HG03097 (cell line): ENCODE measurements around the gene NAP1L4.
A peak's percentile ranks its signal among the peaks of the same experiment; 100 is the strongest.

ENCODE experiments used
- ATAC-seq: cut with Tn5 transposase; IDR thresholded peaks from one replicate; pipeline ENCODE4 v1.9.1; 2021; ENCODE audit not compliant: unreplicated experiment, low FRiP score

NAP1L4 gene

GRCh38 chr11:2992234-2992996, at the start of gene NAP1L4:
TSS of gene NAP1L4 (minus strand) at chr11:2992329. CDS start at chr11:2979220, 13,109 bp downstream.
- peak; percentile 77 for ATAC-seq

GRCh38 chr11:3040881-3041280, 48.8 kb upstream of the NAP1L4 start:
- no peak for ATAC-seq

- no peak for ATAC-seq
Observed at GRCh38 chr11:3037945-3038271, 45.8 kb upstream of the NAP1L4 start.

GRCh38 chr11:3037040-3037944, 45.2 kb upstream of the NAP1L4 start:
- no peak for ATAC-seq

GRCh38 chr11:3036419-3036818, 44.3 kb upstream of the NAP1L4 start:
- ATAC-seq, result no peak

GRCh38 chr11:3035333-3035732, 43.2 kb upstream of the NAP1L4 start:
- ATAC-seq, result no peak

GRCh38 chr11:3030289-3031070, 38.4 kb upstream of the NAP1L4 start:
- no peak for ATAC-seq

- ATAC-seq, result no peak
Observed at GRCh38 chr11:3028813-3029212, 36.7 kb upstream of the NAP1L4 start.

GRCh38 chr11:3026803-3027202, 34.7 kb upstream of the NAP1L4 start:
- ATAC-seq, result no peak

GRCh38 chr11:3022982-3023381, 30.9 kb upstream of the NAP1L4 start:
- no peak for ATAC-seq

GRCh38 chr11:3022300-3022967, 30.3 kb upstream of the NAP1L4 start:
- ATAC-seq, result no peak

GRCh38 chr11:3021125-3021524, 29.0 kb upstream of the NAP1L4 start:
- ATAC-seq, result no peak

GRCh38 chr11:3020011-3020410, 27.9 kb upstream of the NAP1L4 start:
- ATAC-seq, result no peak

- no peak for ATAC-seq
Observed at GRCh38 chr11:3018596-3018995, 26.5 kb upstream of the NAP1L4 start.

- no peak for ATAC-seq
Observed at GRCh38 chr11:3016861-3017260, 24.7 kb upstream of the NAP1L4 start.

- ATAC-seq, result no peak
Observed at GRCh38 chr11:3015796-3016195, 23.7 kb upstream of the NAP1L4 start.

GRCh38 chr11:3014943-3015342, 22.8 kb upstream of the NAP1L4 start:
- no peak for ATAC-seq

GRCh38 chr11:3014057-3014938, 22.2 kb upstream of the NAP1L4 start:
- no peak for ATAC-seq
